ENCODE measurements around the gene HDAC8.
"Not testable (repeated sequence)": the region's sequence is repeated elsewhere in the genome, so short reads cannot be mapped to it uniquely, and the experiment has no call there.

Gene HDAC8

GRCh38 chrX:72572248-72573157 is at the start of gene HDAC8:
Gene HDAC8 (minus strand): TSS chrX:72572843. CDS start chrX:72572761, 82 bp downstream.
- peak in 1 of 2 experiments; percentile 21 for DNase-seq (ENCODE audit: low read depth in 2 of 2)

DNA sequence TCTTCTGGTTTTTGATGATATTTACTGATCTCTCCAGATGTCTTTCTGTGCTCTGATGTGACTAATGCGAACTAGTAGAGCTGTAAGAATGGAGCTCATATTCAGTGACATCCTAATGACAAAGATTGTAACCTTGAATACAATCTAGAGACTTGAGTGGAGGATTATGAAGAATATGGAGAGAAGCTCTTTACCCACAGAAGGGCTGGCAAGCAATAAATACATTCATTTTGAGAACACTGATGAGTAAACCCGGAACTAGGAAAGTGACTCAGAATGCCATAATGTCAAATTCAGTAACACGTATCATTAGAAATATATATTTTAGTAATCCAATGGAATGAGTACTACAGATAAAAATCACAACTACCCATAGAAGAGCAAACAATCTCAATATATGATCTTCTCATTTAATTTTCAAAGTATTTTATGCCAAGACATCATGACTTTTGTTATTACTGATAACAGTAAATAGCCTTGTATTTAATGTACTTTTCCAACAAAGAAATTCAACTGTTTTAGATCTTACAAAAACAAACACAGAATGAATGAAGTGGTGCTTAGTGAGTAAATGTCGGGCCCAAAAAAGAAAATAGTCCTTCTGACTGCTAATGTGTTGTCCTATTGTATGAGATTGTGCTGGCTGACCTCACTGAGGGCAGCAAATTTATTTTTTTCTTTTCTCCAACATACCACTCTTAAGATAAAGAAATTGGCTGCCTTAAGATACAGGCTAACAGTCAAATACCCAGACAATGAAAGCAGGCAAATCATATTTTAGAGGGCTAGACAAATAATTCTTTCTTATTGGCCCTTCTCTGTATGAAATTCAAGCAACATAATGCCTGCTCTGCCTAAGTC is 49.2 kb upstream of the HDAC8 start:
- DNase-seq (ENCODE audit: low read depth in 2 of 2) = no peak

DNA sequence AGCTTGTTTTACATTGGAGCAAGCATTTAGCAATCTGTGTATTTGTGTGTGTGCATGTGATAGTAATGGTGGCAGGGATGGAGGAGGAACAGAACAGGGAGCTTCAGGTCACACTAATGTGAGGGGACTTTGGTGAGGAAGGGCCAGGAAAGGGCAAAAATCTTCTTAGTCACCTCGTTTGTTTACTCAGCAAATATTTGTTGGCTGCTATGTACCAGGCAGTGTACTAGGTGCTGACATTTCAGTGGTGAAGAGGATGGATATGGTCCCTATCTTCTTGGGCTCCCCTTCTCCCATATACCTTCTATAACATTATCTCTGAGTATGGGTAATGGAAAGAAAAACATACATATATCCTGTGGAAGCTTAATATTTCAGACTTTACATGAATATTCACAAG is 48.5 kb upstream of the HDAC8 start:
- no peak for DNase-seq (ENCODE audit: low read depth in 2 of 2)

DNA sequence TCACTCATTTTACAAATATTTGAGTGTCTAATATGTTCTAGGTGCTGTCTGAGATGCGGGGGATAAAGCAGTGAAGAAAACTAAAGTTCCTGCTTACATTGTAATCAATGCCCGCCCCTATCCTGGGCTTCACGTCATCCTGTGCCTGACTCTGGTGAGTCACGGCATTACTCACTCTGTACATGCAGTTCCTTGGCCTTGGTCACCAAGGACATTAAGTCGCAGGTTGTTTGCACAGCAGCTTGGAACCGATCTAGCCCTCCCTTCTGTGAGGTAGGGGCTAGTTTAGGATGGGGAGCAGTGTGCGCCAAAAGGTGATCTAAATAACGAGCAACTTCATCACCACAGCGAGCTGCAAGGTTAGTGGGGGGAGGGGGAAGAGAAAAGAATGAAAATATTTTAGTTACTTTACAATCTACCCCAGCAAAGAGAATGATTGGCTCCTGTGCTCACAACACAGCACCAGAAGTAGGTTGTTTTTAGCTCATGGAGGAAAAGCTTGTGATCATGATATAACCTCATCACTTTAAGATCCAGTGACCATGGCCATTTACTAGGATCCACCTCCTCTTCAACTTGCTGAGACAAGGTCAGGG is 48.0 kb upstream of the HDAC8 start:
- DNase-seq (ENCODE audit: low read depth in 2 of 2) = peak in 1 of 2 experiments; percentile 24

GRCh38 chrX:72609313-72609712 is 36.7 kb upstream of the HDAC8 start:
- DNase-seq (ENCODE audit: low read depth in 2 of 2) = no peak

GRCh38 chrX:72604705-72605104 is 32.1 kb upstream of the HDAC8 start:
- DNase-seq (ENCODE audit: low read depth in 2 of 2) = no peak

DNA sequence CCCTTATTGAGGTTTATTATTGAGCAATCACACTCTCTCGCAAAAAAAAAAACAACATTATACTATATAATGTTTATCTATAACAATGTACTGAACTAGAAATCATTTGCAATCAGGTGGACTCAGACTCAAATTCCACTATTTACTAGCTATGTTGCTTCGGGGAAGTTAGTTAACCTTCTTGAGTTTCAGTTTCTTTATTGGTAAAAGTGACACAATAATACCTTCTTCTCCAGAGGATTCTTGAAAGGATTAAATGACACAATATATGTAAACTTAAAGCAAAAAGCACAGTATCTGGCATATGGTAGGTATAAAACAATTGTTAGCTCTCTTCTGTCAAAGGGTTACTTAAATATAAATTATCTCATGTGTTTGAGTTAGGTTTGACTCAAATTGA is 31.5 kb upstream of the HDAC8 start:
- DNase-seq (ENCODE audit: low read depth in 2 of 2) = no peak

DNA sequence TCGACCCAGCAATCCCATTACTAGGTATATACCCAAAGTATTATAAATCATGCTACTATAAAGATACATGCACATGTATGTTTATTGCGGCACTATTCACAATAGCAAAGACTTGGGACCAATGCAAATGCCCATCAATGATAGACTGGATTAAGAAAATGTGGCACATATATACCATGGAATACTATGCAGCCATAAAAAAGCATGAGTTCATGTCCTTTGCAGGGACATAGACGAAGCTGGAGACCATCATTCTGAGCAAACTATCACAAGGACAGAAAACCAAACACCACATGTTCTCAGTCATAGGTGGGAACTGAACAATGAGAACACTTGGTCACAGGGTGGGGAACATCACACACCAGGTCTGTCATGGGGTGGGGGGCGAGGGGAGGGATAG is 18.4 kb upstream of the HDAC8 start:
- DNase-seq (ENCODE audit: low read depth in 2 of 2) = not testable (repeated sequence)

DNA sequence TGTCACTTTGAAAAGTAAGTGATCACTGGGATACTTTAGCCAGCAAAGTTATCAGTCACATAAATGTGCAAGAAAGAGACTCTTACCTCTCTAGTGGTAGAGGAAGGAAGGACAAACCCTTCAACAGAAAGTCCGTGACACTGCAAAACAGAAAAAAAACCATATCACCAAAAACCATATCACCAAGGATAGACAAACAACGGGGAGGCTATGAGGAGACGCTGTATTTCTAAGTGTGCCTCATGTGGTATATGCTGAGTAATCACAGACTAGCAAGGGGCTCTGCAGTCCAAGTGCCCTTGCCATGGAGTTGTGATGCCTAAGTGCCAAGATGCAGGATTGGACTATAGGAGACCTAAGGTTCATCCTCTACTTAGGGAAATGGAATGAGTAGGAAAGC is 11.5 kb upstream of the HDAC8 start:
- DNase-seq (ENCODE audit: low read depth in 2 of 2) = no peak

GRCh38 chrX:72576141-72576894 is 3.7 kb upstream of the HDAC8 start:
- DNase-seq (ENCODE audit: low read depth in 2 of 2) = no peak

DNA sequence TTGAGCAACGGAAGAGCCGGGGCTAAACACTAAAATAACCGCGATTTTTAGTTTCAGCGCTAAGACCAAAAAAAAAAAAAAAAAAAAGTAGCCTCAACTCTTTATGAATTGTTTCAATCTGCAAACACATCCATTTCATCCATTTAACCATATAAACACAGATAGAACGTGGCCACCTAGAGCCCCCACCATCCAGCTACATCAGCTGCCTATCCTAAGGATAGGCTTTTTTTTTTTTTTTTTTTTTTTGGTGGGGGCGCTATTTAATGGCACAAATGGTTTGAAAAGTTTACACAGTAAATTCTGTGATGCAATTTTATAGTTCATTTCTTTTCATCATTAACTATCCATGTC is 492 bp upstream of the HDAC8 start:
- no peak for DNase-seq (ENCODE audit: low read depth in 2 of 2)

DNA sequence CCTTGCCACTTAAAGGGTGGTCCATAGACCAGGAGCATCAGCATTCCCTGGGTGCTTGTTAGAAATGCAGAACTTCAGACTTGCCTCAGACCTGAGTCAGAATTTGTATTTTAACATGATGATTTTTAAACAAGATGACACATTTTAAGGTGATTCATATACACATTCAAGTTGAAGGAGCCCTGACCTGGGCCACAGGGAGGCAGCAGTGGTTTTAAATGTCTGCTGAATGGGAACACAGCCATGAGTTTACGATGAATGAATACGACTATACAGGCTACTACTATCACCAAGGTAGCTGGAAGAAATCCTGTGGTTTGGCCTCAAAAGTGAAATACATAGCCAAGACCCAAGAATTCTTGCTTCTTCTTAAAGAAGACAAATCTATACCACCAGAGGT is 2.9 kb downstream of the HDAC8 start:
- DNase-seq (ENCODE audit: low read depth in 2 of 2) = no peak

- DNase-seq (ENCODE audit: low read depth in 2 of 2) = no peak
Measured at GRCh38 chrX:72568406-72569092, 4.1 kb downstream of the HDAC8 start.

GRCh38 chrX:72566448-72566847 is 6.2 kb downstream of the HDAC8 start:
- DNase-seq (ENCODE audit: low read depth in 2 of 2) = no peak

- not testable (repeated sequence) for DNase-seq (ENCODE audit: low read depth in 2 of 2)
Measured at GRCh38 chrX:72559655-72560054, 13.0 kb downstream of the HDAC8 start.

- DNase-seq (ENCODE audit: low read depth in 2 of 2) = no peak
Measured at GRCh38 chrX:72554448-72555140, 18.0 kb downstream of the HDAC8 start.

- not testable (repeated sequence) for DNase-seq (ENCODE audit: low read depth in 2 of 2)
Measured at GRCh38 chrX:72552443-72552842, 20.2 kb downstream of the HDAC8 start.

DNA sequence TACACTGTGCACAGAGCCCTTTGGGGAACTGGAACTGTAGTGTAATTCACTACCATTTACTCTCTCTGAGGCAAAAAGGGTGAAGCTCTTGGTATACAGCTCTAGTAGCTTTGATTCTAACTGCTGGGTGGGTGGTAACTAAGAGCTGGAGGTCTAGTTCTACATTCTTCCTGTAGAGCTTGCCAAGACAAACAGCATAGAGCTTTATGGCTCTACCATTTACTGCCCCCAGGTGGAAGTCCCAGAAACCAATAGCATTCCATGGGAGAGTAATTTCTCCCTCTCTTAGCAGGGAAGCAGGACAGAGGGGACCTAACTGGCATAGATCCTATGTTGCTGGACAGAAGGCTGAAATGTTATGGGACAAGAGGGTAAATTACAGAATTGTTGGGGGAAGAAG is 26.7 kb downstream of the HDAC8 start:
- no peak for DNase-seq (ENCODE audit: low read depth in 2 of 2)

- no peak for DNase-seq (ENCODE audit: low read depth in 2 of 2)
Measured at GRCh38 chrX:72540318-72540717, 32.3 kb downstream of the HDAC8 start.

- DNase-seq (ENCODE audit: low read depth in 2 of 2) = no peak
Measured at GRCh38 chrX:72539822-72540221, 32.8 kb downstream of the HDAC8 start.

Measured in stimulated activated CD4-positive, alpha-beta T cell treated with anti-CD3 and anti-CD28 coated beads, Interleukin-12 subunit alpha, Interleukin-12 subunit beta, amount 100 ng/mL, for 24 hours (primary cell).